Kidney (tissue), 14 donors: Measurements from ENCODE around the gene SLC46A1. TPM values are rescaled to one million over a fixed set of nuclear protein-coding genes. Genes with fewer than 3 reads are reported as not detected.

Experiments
- DNase-seq, 5 donors: peaks; one replicate each; pipeline ENCODE4 v3.0.0-alpha.2; 2013 to 2020
- FAIRE-seq: peaks from 2 replicates; lab custom pipeline; 2012; peaks lifted over from hg19 to GRCh38; lab: Jason Lieb, UNC
- H3K27ac ChIP-seq, 2 donors: one replicate each; pipeline ENCODE4 v1.7.0; 2013; ENCODE audit warnings: low read depth in 2 of 2, low read length in 2 of 2, inconsistent platforms in 1 of 2
- H3K27me3 ChIP-seq: one replicate; pipeline ENCODE4 v1.7.1; 2013; ENCODE audit warnings: low read length, inconsistent platforms; ENCODE audit not compliant: control insufficient read depth, insufficient read depth
- H3K36me3 ChIP-seq, 3 donors: one replicate each; pipeline versions ENCODE4 v1.7.0 to v1.7.1; 2013; ENCODE audit warnings: low read length in 3 of 3, control low read depth in 1 of 3, inconsistent platforms in 1 of 3; ENCODE audit not compliant: insufficient read depth in 3 of 3, control insufficient read depth in 2 of 3
- H3K4me1 ChIP-seq, 3 donors: one replicate each; pipeline versions ENCODE4 v1.7.0 to v1.7.1; 2013; ENCODE audit warnings: low read length in 3 of 3, inconsistent platforms in 1 of 3, low read depth in 1 of 3; ENCODE audit not compliant: control insufficient read depth in 2 of 3, insufficient read depth in 2 of 3
- H3K4me3 ChIP-seq, 3 donors: one replicate each; pipeline versions ENCODE4 v1.7.0 to v1.8.1; 2013; ENCODE audit warnings: low read length in 3 of 3, control low read depth in 1 of 3, inconsistent platforms in 1 of 3
- H3K9ac ChIP-seq, 3 donors: one replicate each; pipeline versions ENCODE4 v1.7.0 to v1.7.1; 2013; ENCODE audit warnings: low read length in 3 of 3, control low read depth in 1 of 3, inconsistent platforms in 1 of 3
- H3K9me3 ChIP-seq, 3 donors: one replicate each; pipeline versions ENCODE4 v1.7.0 to v1.7.1; 2013; ENCODE audit warnings: low read length in 3 of 3, control low read depth in 1 of 3, inconsistent platforms in 1 of 3; ENCODE audit not compliant: control insufficient read depth in 2 of 3, insufficient read depth in 1 of 3
- CTCF ChIP-seq: IDR thresholded peaks from 3 replicates; pipeline ENCODE4 v1.5.1; 2012; ENCODE audit warnings: mild to moderate bottlenecking, moderate library complexity, borderline replicate concordance; ENCODE audit not compliant: insufficient read depth; ENCODE audit errors: extremely low read depth
- intact Hi-C: fragments of 100-400 bp; cut with DNase I; formaldehyde crosslinking; loops from one replicate; pipeline ENCODE4 v1.11.1; 2022
- polyA plus RNA-seq: library from polyadenylated mRNA; stranded (reverse); fragments of 350-450 nt; fragmentation: Illumina TruSeq; extraction: RNeasy Lipid Tissue Mini Kit (QIAGEN cat#74804); gene quantifications from one replicate; pipeline ENCODE4 v1.2.3, GENCODE V29; 2014; ENCODE audit warnings: low read depth, low replicate concordance; ENCODE audit not compliant: insufficient read depth
- total RNA-seq: library from RNA; stranded (reverse); fragmentation: NEBNext Ultra II Directional; extraction: Animal tissue kit (Norgen Biotek cat#: 25700); gene quantifications from one replicate; pipeline ENCODE4 v1.2.1, GENCODE V29; 2021
- donor health status: control.
- donor health status: control.
- donor health status: control.
- donor health status: control.
- donor health status: control.
- donor health status: DM: yes; HTN: yes; CAD: no.
- donor health status: Normal renal cell carcinoma (clear cell type).

The SLC46A1 gene
- total and polyA plus RNA-seq, 2 donors from 2014 or later = 9.7 to 14.7 TPM

GRCh38 chr17:28427371-28427770 lies 21.4 kb upstream of the SLC46A1 start:
- no peaks in the 10 kb centered on the region for H3K36me3 ChIP-seq
- H3K4me3 ChIP-seq = no peak overlapping the region
- H3K4me1 ChIP-seq = no peaks in the 10 kb centered on the region
- no peak overlapping the region for H3K27ac ChIP-seq
- no peak overlapping the region for H3K9ac ChIP-seq
- no peak for TF ChIP-seq CTCF
- intact Hi-C loops = no loop called here
- no peaks in the 10 kb centered on the region for H3K9me3 ChIP-seq
- DNase-seq (no peak), FAIRE-seq (no peak)
- no peaks in the 10 kb centered on the region for H3K27me3 ChIP-seq

- Histone ChIP-seq H3K4me3 (no peak overlapping the region), H3K9ac (no peak overlapping the region), H3K27ac (no peak overlapping the region), H3K36me3 (no peaks in the 10 kb centered on the region), H3K9me3 (no peaks in the 10 kb centered on the region), H3K4me1 (no peaks in the 10 kb centered on the region), H3K27me3 (no peaks in the 10 kb centered on the region)
- no peak for FAIRE-seq
- no peak for DNase-seq
- intact Hi-C loops = no loop called here
- TF ChIP-seq CTCF = peak; percentile 7
Observed at GRCh38 chr17:28426081-28426519, 20.1 kb upstream of the SLC46A1 start.

GRCh38 chr17:28425206-28425605 lies 19.2 kb upstream of the SLC46A1 start:
- FAIRE-seq (no peak), DNase-seq (no peak)
- no peak for TF ChIP-seq CTCF
- Histone ChIP-seq H3K27ac (no peak overlapping the region), H3K9ac (no peak overlapping the region), H3K4me3 (no peak overlapping the region), H3K9me3 (no peaks in the 10 kb centered on the region), H3K27me3 (no peaks in the 10 kb centered on the region), H3K4me1 (no peaks in the 10 kb centered on the region), H3K36me3 (no peaks in the 10 kb centered on the region)
- intact Hi-C loops = no loop called here

- no peak for TF ChIP-seq CTCF
- Histone ChIP-seq H3K36me3 (no peaks in the 10 kb centered on the region), H3K4me3 (no peak overlapping the region), H3K27ac (no peak overlapping the region), H3K27me3 (no peaks in the 10 kb centered on the region), H3K4me1 (no peaks in the 10 kb centered on the region), H3K9me3 (no peaks in the 10 kb centered on the region), H3K9ac (no peak overlapping the region)
- DNase-seq = no peak
- intact Hi-C loops = no loop called here
- no peak for FAIRE-seq
Observed at GRCh38 chr17:28421787-28422305, 15.8 kb upstream of the SLC46A1 start.
